Endothelial cell of umbilical vein (primary cell): ENCODE measurements around the gene ITPR1. TPM values are rescaled to one million over a fixed set of nuclear protein-coding genes. Genes with fewer than 3 reads are reported as not detected.

Experiments used
- BruUV-seq: library from RNA; stranded (reverse); fragments of 400-500 nt; replicated peaks from 2 replicates; lab custom pipeline; 2021; lab: Mats Ljungman, UMichigan
- CTCF ChIA-PET: fragments of 300-600, 350-600 bp; sonication (Branson Sonifier 250); formaldehyde crosslinking; loops from one replicate; lab custom pipeline; 2021; ENCODE audit warnings: antibody characterized with exemption, inconsistent platforms; lab: Charles Lee
- POLR2A ChIA-PET: fragments of 300-600, 350-600 bp; sonication (Branson Sonifier 250); formaldehyde crosslinking; loops from one replicate; lab custom pipeline; 2021; ENCODE audit warnings: antibody characterized with exemption, inconsistent platforms; lab: Charles Lee
- DNase-seq: peaks from one replicate; pipeline ENCODE4 v3.0.0-alpha.2; 2011; ENCODE audit warnings: low read depth, low spot score
- FAIRE-seq: peaks from 2 replicates; lab custom pipeline; 2011; peaks lifted over from hg19 to GRCh38; lab: Jason Lieb, UNC
- H2AFZ ChIP-seq: 2 replicates; pipeline ENCODE4 v1.6.0; 2012; ENCODE audit warnings: low read depth, low read length, control low read depth, inconsistent platforms
- H3K27ac ChIP-seq: 2 replicates; pipeline ENCODE4 v1.5.1; 2011; ENCODE audit warnings: low read depth, mild to moderate bottlenecking, control low read depth, low read length, moderate library complexity; ENCODE audit not compliant: insufficient read depth
- H3K27me3 ChIP-seq, 2 experiments: 2 replicates each; pipeline versions ENCODE4 v1.6.0 to v1.6.1; 2011; ENCODE audit warnings: low read length in 2 of 2, mixed read lengths in 1 of 2; ENCODE audit not compliant: control insufficient read depth in 2 of 2, insufficient read depth in 2 of 2
- H3K36me3 ChIP-seq, 2 experiments: 2 replicates in 1 of 2; 3 replicates in 1 of 2; pipeline ENCODE4 v1.5.1; 2011; ENCODE audit warnings: low read length in 2 of 2, mild to moderate bottlenecking in 1 of 2, moderate library complexity in 1 of 2; ENCODE audit not compliant: control insufficient read depth in 2 of 2, insufficient read depth in 2 of 2; ENCODE audit errors: extremely low read depth in 1 of 2
- H3K4me1 ChIP-seq: 3 replicates; pipeline ENCODE4 v1.5.1; 2011; ENCODE audit warnings: mild to moderate bottlenecking, low read length; ENCODE audit not compliant: control insufficient read depth, insufficient read depth; ENCODE audit errors: extremely low read depth
- H3K4me2 ChIP-seq: 2 replicates; pipeline ENCODE4 v1.6.1; 2011; ENCODE audit warnings: low read length, control low read depth, mixed read lengths; ENCODE audit not compliant: insufficient read depth
- H3K4me3 ChIP-seq, 3 experiments: fragments of 200-600 bp in 1 of 3; sonication (generic), shearing (Covaris generic) in 1 of 3; replicated peaks in 1 of 3; 2 replicates each; pipeline ENCODE4 v1.5.1; 2011 to 2016; ENCODE audit warnings: control low read depth in 3 of 3, low read length in 3 of 3, mild to moderate bottlenecking in 2 of 3, inconsistent platforms in 1 of 3, low read depth in 1 of 3, moderate library complexity in 1 of 3; ENCODE audit not compliant: insufficient read depth in 1 of 3
- H3K79me2 ChIP-seq: 2 replicates; pipeline ENCODE4 v1.6.0; 2012; ENCODE audit warnings: low read length, inconsistent platforms; ENCODE audit not compliant: control insufficient read depth, insufficient read depth
- H3K9ac ChIP-seq: replicated peaks from 2 replicates; pipeline ENCODE3; 2011; ENCODE audit warnings: low read length, control low read depth; ENCODE audit not compliant: insufficient read depth; ENCODE audit errors: extremely low read depth
- H3K9me1 ChIP-seq: replicated peaks from 3 replicates; pipeline ENCODE4 v1.6.0; 2011; ENCODE audit warnings: mild to moderate bottlenecking, low read length; ENCODE audit not compliant: control insufficient read depth, insufficient read depth; ENCODE audit errors: extremely low read depth
- H3K9me3 ChIP-seq: replicated peaks from 2 replicates; pipeline ENCODE4 v1.5.1; 2012; ENCODE audit warnings: low read length, inconsistent platforms; ENCODE audit not compliant: control insufficient read depth, insufficient read depth
- H4K20me1 ChIP-seq: replicated peaks from 2 replicates; pipeline ENCODE3; 2011; ENCODE audit warnings: mild to moderate bottlenecking, low read length; ENCODE audit not compliant: control insufficient read depth, insufficient read depth; ENCODE audit errors: extremely low read depth
- CTCF ChIP-seq, 2 donors: IDR thresholded peaks; 1 replicate in 1 of 2; 2 replicates in 1 of 2; pipeline ENCODE4 v1.5.1; 2011; ENCODE audit warnings: low read length in 2 of 2, mild to moderate bottlenecking in 2 of 2, moderate library complexity in 2 of 2, control low read depth in 1 of 2, inconsistent platforms in 1 of 2, low read depth in 1 of 2; ENCODE audit not compliant: insufficient read depth in 1 of 2; ENCODE audit errors: extremely low read depth in 1 of 2
- EZH2 ChIP-seq: IDR thresholded peaks from 2 replicates; pipeline ENCODE4 v1.6.1; 2012; ENCODE audit warnings: borderline replicate concordance, low read depth, mild to moderate bottlenecking, moderate library complexity, low read length, inconsistent platforms; ENCODE audit not compliant: severe bottlenecking
- FOS ChIP-seq: IDR thresholded peaks from 2 replicates; pipeline ENCODE4 v1.6.1; 2011; ENCODE audit warnings: mild to moderate bottlenecking, low read length, moderate library complexity, borderline replicate concordance; ENCODE audit not compliant: insufficient read depth
- GATA2 ChIP-seq: IDR thresholded peaks from 2 replicates; pipeline ENCODE4 v1.7.0; 2011; ENCODE audit warnings: low read depth, mild to moderate bottlenecking, moderate library complexity, mixed read lengths, low read length; ENCODE audit not compliant: insufficient read length, insufficient read depth
- JUN ChIP-seq: IDR thresholded peaks from 2 replicates; pipeline ENCODE4 v1.6.1; 2011; ENCODE audit warnings: borderline replicate concordance, low read depth; ENCODE audit not compliant: insufficient read length, insufficient read depth
- MYC ChIP-seq: IDR thresholded peaks from one replicate; pipeline ENCODE4 v1.6.1; 2011; ENCODE audit warnings: mild to moderate bottlenecking, low read depth, low read length
- POLR2AphosphoS5 ChIP-seq: IDR thresholded peaks from 2 replicates; pipeline ENCODE4 v1.6.1; 2012; ENCODE audit warnings: low read depth, mild to moderate bottlenecking, control low read depth, low read length, moderate library complexity; ENCODE audit not compliant: insufficient read depth
- dilution Hi-C: fragments of 300-500 bp; cut with MboI; formaldehyde crosslinking; loops from one replicate; pipeline ENCODE4 v1.15.0; 2019; ENCODE audit warnings: low sequenced_read_pairs; ENCODE audit not compliant: extremely low pct_ligation_motif_present
- intact Hi-C: fragments of 100-400 bp; cut with micrococcal nuclease; formaldehyde crosslinking; loops from one replicate; pipeline ENCODE4 v1.10.0; 2022
- polyA plus RNA-seq, 4 experiments: library from polyadenylated mRNA; depleted of rRNA in 3 of 4; stranded (reverse) in 3 of 4; unstranded in 1 of 4; fragments of >200 nt; gene quantifications; 2 replicates each; pipeline versions ENCODE4 v1.2.1 to v1.2.3, GENCODE V29; 2011 to 2012; ENCODE audit warnings: missing spikeins in 1 of 4
- total RNA-seq: library from RNA; stranded (reverse); gene quantifications from 2 replicates; pipeline ENCODE4 v1.2.3, GENCODE V29; 2021

The ITPR1 gene
- total and polyA plus RNA-seq, 2 donors (not counting 3 experiments of a cell fraction or from before 2014, with no cell fraction given), result 5.1 to 16.1 TPM

- Histone ChIP-seq H3K4me3 (no peak overlapping the region), H3K9me1 (no peaks in the 10 kb centered on the region), H3K79me2 (no peaks in the 10 kb centered on the region), H3K9me3 (no peaks in the 10 kb centered on the region), H4K20me1 (no peaks in the 10 kb centered on the region), H3K27me3 (no peaks in the 10 kb centered on the region), H3K27ac (no peak overlapping the region), H2AFZ (no peak overlapping the region), H3K9ac (no peak overlapping the region), H3K4me2 (no peak overlapping the region), H3K36me3 (no peaks in the 10 kb centered on the region), H3K4me1 (peaks cover 4% of the 10 kb centered on the region)
- TF ChIP-seq GATA2 (no peak), POLR2AphosphoS5 (no peak), JUN (no peak), FOS (no peak)
- DNase-seq, result no peak
- intact Hi-C loops (no loop called here), dilution Hi-C loops (no loop called here)
- ChIA-PET CTCF (no interaction called here), POLR2A (no interaction called here)
- no TSS peak for BruUV-seq
- no peak for FAIRE-seq
Measured at GRCh38 chr3:4773583-4773982, 280.4 kb downstream of the ITPR1 start.

GRCh38 chr3:4774531-4774930 is 281.4 kb downstream of the ITPR1 start:
- Histone ChIP-seq H3K9me3 (no peaks in the 10 kb centered on the region), H4K20me1 (no peaks in the 10 kb centered on the region), H3K4me3 (no peak overlapping the region), H3K27me3 (no peaks in the 10 kb centered on the region), H3K27ac (no peak overlapping the region), H3K9ac (no peak overlapping the region), H3K79me2 (no peaks in the 10 kb centered on the region), H2AFZ (no peak overlapping the region), H3K4me1 (peaks cover 4% of the 10 kb centered on the region), H3K36me3 (no peaks in the 10 kb centered on the region), H3K9me1 (no peaks in the 10 kb centered on the region), H3K4me2 (no peak overlapping the region)
- FAIRE-seq, result no peak
- POLR2A ChIA-PET, result no interaction called here
- CTCF ChIA-PET, result no interaction called here
- no TSS peak for BruUV-seq
- dilution Hi-C loops (no loop called here), intact Hi-C loops (no loop called here)
- DNase-seq, result no peak
- TF ChIP-seq CTCF (IDR thresholded peaks at IDR 0.05; ENCODE audit: extremely low read depth in 1 of 2, insufficient read depth in 1 of 2, low read depth in 1 of 2, low read length in 2 of 2), result no peak
- no peak for TF ChIP-seq EZH2
- no peak for TF ChIP-seq MYC
- TF ChIP-seq FOS, result no peak
